ENCODE data around the gene SLCO3A1.

- TF ChIP-seq CTCF (IDR thresholded peaks at IDR 0.05) (no peak), POLR2A (IDR thresholded peaks at IDR 0.05) (no peak)
Observed at GRCh38 chr15:92165001-92165346, 311.5 kb downstream of the SLCO3A1 start.
